ENCODE measurements around the gene MUC2.

The MUC2 gene

DNA sequence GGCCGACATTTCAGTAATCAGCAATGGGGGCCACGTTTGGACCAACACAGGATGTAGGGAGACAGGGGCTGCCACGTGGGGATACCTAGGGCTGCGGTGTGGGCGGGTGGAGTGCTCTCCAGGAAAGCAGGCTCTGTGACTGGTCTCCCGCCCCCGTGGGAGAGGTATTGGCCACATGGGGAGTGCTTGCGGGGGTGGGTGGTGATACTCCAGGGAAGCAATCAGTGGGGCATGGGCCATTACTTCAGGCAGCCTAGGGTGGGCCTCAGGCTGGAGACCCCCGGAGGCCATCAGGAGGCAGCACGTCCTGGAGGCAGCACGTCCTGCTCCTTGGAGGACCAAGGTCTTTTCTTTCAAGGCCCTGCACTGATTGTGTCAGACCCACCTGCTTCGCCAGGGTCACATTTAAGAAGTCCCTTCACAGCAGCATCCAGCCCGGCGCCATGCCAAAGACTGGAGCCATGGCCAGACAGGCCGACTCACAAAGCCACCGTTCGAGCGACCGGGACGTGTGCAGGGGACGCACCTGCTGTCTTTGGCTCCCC, 3.0 kb upstream of the MUC2 start:
- no peak for DNase-seq (ENCODE audit: low read depth in 1 of 2, low spot score in 1 of 2)

- DNase-seq (ENCODE audit: low read depth in 1 of 2, low spot score in 1 of 2): no peak
Measured at GRCh38 chr11:1072116-1072820, 2.4 kb upstream of the MUC2 start.

DNA sequence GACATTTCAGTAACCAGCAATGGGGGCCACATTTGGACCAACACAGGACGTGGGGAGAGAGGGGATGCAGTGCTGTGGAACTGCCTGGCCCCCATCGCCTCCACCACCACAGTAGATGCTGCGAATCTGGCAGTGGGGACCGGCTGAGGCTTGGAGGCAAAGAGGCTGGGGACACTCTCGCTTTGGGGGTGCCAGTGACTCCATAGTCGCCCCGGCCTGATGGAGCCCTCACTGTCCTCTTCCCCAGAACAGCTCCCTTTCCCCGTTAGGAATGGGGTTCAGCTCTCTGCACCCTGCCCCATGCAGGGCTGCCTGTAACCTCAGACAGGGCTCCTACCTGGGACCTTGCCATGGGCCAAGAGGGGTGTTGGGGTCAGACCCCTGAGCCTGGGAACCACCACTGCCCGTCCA, 1.8 kb upstream of the MUC2 start:
- no peak for DNase-seq (ENCODE audit: low read depth in 1 of 2, low spot score in 1 of 2)

- DNase-seq (ENCODE audit: low read depth in 1 of 2, low spot score in 1 of 2): no peak
Measured at GRCh38 chr11:1073261-1073724, 1.4 kb upstream of the MUC2 start.

- no peak for DNase-seq (ENCODE audit: low read depth in 1 of 2, low spot score in 1 of 2)
Measured at GRCh38 chr11:1073851-1074243, 827 bp upstream of the MUC2 start.

- no peak for DNase-seq (ENCODE audit: low read depth in 1 of 2, low spot score in 1 of 2)
Measured at GRCh38 chr11:1075341-1075911, 752 bp downstream of the MUC2 start.

- no peak for DNase-seq (ENCODE audit: low read depth in 1 of 2, low spot score in 1 of 2)
Measured at GRCh38 chr11:1076061-1076665, 1.5 kb downstream of the MUC2 start.

GRCh38 chr11:1077033-1077416, 2.4 kb downstream of the MUC2 start:
- DNase-seq (ENCODE audit: low read depth in 1 of 2, low spot score in 1 of 2): no peak

- DNase-seq (ENCODE audit: low read depth in 1 of 2, low spot score in 1 of 2): no peak
Measured at GRCh38 chr11:1077417-1078119, 2.9 kb downstream of the MUC2 start.

GRCh38 chr11:1078191-1078601, 3.5 kb downstream of the MUC2 start:
- DNase-seq (ENCODE audit: low read depth in 1 of 2, low spot score in 1 of 2): no peak

- no peak for DNase-seq (ENCODE audit: low read depth in 1 of 2, low spot score in 1 of 2)
Measured at GRCh38 chr11:1081601-1082311, 7.1 kb downstream of the MUC2 start.

DNA sequence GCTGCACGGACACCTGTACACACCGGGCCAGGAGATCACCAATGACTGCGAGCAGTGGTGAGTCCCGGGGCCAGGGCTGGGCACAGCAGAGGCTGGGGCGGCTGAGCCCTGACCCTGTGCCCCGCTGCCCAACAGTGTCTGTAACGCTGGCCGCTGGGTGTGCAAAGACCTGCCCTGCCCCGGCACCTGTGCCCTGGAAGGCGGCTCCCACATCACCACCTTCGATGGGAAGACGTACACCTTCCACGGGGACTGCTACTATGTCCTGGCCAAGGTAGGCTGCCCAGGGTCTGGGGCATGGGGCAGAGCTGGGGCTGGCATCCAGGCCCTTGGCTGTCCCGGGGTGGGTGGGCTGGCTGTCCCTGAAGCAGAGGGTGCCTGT, 7.7 kb downstream of the MUC2 start:
- no peak for DNase-seq (ENCODE audit: low read depth in 1 of 2, low spot score in 1 of 2)

DNA sequence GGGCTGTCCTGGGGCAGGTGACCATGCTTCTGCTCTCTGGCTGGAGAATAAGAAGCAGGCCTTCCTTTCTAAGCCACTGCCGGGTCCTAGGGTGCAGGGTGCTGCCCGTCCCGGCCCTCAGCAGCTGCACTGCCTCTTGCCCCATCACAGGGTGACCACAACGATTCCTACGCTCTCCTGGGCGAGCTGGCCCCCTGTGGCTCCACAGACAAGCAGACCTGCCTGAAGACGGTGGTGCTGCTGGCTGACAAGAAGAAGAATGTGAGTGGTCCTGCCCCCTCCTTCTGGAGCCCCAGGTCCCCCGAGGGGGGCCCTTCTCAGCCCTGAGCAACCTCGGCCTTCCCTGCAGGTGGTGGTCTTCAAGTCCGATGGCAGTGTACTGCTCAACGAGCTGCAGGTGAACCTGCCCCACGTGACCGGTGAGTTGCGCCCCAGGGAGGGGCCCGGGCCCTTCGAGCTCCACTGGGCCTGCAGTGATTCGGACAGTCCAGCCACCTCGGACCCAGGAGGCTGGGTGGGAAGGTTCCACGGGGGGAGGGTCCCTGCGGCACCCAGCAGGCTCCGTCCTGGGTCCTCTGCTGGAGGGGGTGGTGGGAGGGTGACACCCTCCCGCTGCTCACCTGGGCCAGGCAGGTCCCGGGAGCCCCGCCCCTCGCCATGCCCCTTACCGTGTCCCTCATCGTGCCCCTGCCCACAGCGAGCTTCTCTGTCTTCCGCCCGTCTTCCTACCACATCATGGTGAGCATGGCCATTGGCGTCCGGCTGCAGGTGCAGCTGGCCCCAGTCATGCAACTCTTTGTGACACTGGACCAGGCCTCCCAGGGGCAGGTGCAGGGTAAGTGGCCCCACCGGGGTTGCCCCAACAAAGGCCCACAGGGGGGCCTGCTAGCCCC, 8.3 kb downstream of the MUC2 start:
- DNase-seq (ENCODE audit: low read depth in 1 of 2, low spot score in 1 of 2): no peak

DNA sequence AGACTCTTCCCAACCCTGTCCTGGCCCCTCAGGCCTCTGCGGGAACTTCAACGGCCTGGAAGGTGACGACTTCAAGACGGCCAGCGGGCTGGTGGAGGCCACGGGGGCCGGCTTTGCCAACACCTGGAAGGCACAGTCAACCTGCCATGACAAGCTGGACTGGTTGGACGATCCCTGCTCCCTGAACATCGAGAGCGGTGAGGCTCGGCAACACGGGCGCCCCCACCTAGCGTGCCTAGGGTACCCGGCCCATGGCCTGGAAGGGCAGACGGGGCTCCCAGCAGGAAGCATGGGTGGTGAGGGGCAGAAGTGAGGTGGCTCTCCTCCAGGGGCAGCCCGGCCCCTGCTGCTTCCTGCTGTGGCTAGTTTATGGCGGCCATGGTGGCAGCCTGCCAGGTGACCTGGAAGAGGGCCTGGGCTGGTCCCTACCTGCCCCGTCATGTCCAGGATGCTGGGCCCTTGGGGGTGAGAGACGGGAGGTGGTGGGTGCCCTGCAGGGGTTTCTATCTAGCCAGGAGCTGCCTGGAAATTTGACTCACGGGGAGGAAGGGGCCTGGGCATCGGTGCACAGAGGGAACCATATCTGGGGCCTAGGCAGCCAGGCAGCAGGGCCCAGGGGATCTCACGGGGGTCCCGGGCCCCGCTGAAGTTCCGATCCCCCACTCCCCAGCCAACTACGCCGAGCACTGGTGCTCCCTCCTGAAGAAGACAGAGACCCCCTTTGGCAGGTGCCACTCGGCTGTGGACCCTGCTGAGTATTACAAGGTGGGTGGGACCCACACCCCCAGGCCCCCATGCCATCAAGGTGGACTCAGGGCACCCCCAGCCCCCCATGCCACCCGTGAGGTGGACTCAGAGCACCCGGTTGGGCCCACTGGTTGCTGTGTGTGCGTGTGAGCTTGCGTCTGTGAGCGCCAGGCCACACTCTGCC, 9.2 kb downstream of the MUC2 start:
- DNase-seq (ENCODE audit: low read depth in 1 of 2, low spot score in 1 of 2): no peak

DNA sequence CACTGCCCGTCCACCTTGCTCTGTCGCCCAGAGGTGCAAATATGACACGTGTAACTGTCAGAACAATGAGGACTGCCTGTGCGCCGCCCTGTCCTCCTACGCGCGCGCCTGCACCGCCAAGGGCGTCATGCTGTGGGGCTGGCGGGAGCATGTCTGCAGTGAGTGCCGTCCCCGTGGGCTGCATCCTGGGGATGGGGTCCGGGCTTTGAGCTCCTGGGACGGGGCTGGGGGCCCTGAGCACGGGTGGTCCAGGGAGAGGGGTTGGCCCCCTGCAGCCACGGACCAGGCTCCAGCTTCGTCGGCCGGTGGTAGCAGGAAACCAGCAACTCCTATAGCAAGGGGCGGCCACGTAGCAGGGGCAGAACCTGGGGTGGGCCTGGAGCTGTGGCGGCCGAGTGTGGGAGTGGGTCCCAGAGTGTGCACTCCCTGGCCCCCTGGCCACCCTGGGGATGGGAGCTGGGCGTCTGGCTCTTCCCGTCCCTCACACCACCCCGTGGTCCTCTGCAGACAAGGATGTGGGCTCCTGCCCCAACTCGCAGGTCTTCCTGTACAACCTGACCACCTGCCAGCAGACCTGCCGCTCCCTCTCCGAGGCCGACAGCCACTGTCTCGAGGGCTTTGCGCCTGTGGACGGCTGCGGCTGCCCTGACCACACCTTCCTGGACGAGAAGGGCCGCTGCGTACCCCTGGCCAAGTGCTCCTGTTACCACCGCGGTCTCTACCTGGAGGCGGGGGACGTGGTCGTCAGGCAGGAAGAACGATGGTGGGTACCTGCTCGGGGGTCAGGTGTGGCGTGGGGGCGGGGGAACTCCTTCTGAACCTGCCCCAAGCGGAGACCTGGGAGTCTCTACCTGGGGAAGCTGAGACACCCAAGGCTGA, 10.1 kb downstream of the MUC2 start:
- no peak for DNase-seq (ENCODE audit: low read depth in 1 of 2, low spot score in 1 of 2)

GRCh38 chr11:1085440-1086170, 10.9 kb downstream of the MUC2 start:
- no peak for DNase-seq (ENCODE audit: low read depth in 1 of 2, low spot score in 1 of 2)

Data from activated T-helper 1 cell treated with anti-CD3 and anti-CD28 coated beads, Interleukin-2, amount 50 U/mL, for 16 hours (primary cell).